Measurements from ENCODE around the gene CLIC3.
"Not testable (repeated sequence)": the region's sequence is repeated elsewhere in the genome, so short reads cannot be mapped to it uniquely, and the experiment has no call there.

CLIC3 gene

DNA sequence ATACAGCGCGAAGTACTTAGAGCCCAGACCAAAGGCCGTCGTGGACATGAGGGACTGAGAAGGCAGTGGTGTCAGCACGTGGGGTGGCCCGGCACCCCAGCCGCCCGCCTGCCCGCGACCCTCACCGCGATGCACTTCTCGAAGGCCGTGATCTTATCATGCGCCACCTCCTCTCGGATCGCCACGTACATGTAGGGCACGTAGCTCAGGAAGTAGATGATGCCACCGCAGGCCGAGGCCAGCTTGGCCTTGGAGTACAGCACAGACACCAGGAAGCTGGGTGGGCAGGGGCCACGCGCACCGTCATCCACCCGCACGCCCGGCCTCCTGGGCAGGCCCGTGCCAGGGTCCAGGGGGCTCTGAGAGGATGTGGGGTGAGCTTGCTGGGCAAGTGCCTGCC, 20.7 kb upstream of the CLIC3 start:
- DNase-seq (ENCODE audit: low read depth, low spot score) = no peak

DNA sequence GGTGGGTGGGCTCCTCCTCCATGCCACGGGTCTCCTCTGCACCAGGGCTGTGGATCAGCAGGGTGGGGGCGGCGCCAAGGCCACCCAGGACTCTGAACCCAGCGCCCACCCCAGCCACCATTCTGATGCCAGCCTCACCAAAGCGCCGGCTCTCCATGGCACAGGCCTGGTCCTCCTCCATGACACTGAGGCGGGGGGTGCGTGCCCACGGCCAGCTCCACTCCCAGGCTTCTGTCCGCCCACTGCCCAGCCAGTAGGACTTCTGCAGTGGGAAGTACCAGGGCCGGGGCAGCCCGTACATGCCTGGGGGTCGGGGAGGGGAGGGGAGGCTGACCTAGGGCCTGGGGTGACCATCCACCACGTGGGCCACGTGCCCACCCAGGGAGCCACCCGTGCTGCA, 20.1 kb upstream of the CLIC3 start:
- no peak for DNase-seq (ENCODE audit: low read depth, low spot score)

DNA sequence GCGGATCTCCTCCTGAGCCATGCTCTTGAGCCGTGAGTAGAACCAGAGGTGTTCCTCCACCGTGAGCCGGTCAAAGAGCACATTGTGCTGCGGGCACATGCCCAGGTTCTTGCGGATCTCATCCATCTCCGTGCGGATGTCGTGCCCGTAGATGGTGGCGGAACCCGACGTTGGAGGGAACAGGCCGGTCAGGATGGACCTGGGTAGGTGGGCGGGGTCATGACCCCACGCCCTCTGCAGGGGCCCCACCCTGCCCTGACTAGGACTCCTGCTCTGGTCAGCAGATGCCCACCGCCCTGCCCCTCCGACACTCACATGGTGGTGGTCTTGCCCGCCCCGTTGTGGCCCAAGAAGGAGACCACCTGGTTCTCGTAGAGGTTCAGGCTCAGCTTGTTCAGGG, 19.6 kb upstream of the CLIC3 start:
- DNase-seq (ENCODE audit: low read depth, low spot score) = no peak

DNA sequence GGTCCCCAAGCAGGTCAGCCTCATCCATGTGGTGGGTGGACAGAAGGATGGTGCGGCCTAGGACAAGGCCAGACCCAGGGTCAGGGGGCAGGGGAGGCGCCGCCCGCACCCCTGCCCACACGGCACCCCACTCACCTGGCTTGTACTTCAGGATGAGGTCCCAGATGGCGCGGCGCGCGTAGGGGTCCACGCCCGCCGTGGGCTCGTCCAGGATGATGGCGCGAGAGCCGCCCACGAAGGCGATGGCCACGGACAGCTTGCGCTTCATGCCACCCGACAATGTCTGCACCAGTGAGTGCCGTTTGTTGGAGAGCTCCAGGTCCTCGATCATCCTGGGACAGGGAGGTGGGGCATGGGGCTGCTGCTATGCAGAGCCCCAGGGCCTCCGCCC, 19.2 kb upstream of the CLIC3 start:
- no peak for DNase-seq (ENCODE audit: low read depth, low spot score)

DNA sequence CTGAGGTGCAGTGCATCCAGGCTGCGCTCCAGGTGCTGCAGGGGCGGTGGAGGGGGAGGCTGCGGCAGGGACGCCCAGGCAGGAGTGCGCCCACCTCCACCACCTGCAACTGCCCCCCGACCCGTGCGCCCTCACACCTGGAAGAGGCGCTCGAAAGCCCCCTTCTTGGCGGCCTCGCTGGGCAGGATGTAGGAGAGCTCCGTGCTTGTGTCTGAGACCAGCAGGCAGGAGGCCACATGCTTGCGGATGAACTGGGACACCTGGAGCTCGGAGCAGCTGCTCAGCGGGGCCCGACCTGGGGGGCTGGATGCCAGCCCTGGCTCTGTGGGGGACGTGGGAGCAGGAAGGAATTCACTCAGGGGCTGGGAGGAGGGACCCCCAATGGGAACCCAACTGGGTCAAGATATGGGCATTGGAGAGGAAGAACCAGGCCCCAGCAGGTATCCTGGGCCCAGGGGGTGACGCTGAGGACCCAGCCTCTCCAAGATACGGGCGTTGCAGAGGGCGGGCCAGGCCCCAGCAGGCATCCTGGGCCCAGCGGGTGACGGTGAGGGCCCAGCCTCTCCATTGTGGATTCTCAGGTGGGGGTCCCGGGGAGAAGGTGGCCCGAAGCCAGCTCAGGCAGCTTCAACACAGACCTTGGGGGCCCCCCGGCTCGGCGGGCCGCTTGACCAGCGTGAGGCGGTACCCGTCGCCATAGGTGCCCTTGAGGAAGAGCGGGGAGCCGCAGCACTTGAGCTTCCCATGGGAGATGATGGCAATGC, 18.6 kb upstream of the CLIC3 start:
- DNase-seq (ENCODE audit: low read depth, low spot score) = no peak

DNA sequence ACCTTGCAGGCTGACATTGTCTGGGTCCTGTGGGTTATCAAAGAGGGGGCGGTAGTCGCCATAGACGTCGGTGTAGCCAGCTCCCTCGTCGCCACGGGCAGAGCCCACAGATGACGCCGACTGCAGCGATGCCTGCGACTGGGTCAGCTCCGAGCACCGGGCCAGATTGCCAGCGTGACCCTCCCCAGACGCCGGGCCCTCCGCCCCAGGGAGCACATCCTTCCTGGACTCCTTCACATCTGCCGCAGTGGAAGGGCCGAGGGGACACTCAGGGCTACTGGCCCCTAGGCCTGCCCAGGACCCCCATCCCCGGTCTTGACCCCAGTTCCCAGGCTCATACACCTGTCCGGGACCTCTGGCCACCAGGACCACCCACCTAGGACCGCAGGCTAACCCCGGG, 17.8 kb upstream of the CLIC3 start:
- no peak for DNase-seq (ENCODE audit: low read depth, low spot score)

DNA sequence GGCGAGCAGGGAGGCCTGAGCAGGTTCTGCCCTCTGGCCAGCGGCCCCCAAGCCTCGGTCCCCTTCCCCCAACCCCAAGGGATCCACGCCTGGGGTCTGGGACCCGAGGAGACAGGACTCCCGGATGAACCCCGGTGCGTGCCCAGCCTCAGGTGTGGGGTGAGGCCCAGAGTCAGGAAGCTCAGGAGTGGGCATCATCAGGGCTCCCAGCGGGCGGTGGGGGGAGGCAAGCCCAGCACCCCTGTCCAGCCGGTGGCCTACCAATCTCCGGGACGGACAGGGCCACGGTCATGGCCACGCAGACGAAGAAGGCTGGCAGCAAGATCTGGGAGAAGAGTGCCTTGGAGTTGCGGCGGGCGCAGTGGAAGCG, 17.2 kb upstream of the CLIC3 start:
- DNase-seq (ENCODE audit: low read depth, low spot score) = no peak

DNA sequence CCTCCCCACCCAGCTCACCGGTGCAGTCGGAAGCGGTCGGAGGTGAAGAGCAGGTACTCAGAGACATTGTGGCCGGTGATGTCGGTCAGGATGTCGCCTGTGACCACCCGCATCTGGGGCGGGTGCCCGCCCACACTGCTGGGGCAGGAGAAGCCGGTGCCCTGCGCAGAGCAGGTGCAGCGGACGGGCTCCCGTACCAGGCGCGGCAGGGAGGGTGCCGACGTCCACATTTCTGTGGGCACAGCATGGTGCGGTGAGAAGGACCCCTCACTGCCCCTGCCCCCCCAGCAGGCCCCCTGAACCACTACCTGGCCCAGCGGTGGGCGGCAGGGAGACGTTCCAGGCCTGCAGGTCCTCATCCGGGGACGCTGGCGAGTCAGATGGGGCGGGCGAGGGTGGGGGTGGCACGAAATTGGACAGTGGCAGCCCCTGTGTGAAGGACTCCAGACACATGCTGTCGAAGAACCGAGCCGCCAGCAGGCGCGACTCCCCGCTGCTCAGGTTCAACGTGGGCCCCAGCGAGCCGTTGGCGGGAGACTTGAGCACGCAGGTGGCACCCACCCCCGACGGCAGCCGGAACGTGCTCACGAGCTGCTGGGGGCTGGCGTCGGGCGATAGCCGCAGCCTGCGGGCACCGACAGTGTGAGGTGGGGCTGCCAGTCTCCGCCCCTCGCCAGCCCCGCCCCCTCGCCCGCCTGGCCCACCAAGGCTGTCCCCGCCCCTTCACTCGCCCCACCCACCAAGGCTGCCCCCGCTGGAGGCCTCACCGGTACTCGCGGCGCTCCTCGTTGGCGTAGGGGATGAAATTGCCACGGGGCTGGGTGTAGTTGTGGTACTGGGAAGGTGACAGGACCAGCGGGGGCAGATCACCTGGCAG, 16.6 kb upstream of the CLIC3 start:
- DNase-seq (ENCODE audit: low read depth, low spot score) = no peak

DNA sequence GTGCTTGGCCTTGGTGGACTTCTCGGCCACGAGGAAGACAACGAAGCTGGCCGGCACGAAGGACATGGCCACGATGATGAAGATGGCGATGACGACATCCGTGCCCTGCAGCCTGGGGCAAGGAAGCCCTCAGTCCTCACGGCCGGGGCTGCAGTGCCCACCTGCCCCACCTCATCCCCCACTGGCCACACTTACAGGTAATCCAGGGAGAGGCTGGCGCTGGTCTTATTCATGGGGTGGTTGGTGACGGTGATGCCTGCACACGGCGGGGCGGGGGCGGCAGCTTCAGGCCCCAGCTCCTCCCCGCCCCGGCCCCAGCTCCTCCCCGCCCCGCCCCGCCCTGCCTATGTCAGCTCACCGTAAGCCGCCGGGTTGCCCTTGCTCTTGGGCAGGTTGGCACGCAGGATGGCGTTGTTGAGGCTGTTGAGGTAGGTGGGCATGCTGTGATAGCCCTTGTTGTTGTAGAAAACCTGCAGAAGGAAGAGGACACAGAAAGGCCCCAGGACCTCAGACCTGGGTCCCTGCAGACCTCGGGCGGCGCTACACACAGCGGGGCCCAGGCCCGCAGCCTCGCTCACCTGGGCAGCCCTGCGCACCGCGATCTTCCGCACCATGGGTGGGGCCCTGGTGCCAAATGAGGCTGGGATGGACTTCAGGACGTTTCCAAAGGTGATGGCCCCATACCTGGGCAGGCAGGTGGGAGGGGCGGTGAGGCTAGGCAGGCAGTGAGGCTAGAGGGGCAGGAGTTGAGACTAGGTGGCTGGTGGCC, 15.7 kb upstream of the CLIC3 start:
- no peak for DNase-seq (ENCODE audit: low read depth, low spot score)

DNA sequence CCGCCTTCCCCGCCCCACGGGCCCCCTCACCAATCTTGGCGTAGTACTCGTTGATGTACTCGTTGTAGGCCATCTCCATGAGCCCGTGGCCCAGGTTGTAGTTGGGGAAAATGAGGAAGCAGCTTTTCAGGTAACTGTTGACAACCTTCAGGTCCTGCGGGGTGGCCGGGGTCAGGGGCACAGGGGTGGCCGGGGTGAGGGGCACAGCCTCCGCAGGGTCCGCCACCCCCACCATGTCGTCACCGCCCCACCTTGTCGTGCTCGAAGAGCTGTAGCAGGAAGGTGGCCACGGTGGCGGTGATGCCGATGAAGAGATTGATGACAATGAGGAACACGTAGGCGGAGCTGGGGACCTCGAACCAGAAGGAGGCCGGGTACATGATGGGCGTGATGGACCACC, 14.8 kb upstream of the CLIC3 start:
- DNase-seq (ENCODE audit: low read depth, low spot score) = no peak

DNA sequence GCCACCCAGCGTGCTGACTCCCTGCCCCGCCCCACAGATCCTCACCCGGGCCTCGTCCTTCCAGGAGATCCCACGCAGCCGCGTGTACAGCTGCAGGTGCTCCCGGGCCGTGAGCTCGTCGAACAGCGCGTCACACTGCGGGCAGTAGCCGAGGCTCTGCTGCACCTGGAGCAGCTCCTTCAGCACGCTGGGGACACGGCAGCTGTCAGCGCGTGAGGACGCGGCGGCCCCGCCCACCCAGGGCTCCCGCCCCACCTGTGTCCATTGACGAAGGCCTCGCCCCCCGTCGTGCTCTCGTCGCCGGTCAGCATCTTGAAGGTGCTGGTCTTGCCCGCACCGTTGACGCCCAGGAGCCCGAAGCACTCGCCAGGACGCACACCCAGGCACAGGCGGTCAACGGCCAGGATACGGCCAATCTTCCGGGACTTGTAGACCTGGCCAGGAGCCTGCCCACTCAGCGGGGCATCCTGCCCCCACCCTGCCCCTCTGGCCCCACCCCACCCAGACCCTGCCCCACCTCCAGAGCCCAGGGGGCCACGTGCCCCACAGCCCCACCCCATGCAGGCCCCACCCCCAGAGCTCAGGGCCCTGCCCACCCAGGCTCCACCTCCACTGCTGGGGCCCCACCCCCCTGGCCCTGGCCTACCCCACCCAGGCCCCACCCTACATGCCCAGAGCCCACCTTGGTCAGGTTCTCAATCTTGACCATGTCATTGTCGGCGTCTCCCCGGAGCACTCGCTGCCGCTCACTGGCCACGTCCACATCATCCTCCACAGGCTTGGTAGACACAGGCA, 13.8 kb upstream of the CLIC3 start:
- no peak for DNase-seq (ENCODE audit: low read depth, low spot score)

DNA sequence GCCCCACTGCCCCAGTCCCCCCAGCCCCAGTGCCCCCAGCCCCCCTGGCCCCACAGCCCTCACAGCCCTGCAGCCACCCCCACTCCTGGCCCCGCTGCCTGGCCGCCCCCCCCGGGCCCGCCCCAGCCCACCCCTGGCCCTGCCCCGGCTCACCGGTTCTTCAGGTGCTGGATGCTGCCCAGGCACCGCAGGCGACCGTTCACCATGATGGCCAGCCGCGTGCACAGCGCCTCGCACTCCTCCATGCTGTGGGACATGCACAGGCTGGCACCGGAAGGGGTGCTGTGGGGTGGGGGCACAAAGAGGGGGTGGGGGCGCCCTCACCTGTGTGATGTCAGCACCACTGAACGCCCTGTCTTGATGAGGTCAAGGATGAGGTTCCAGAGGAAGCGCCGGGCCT, 12.8 kb upstream of the CLIC3 start:
- DNase-seq (ENCODE audit: low read depth, low spot score) = no peak

DNA sequence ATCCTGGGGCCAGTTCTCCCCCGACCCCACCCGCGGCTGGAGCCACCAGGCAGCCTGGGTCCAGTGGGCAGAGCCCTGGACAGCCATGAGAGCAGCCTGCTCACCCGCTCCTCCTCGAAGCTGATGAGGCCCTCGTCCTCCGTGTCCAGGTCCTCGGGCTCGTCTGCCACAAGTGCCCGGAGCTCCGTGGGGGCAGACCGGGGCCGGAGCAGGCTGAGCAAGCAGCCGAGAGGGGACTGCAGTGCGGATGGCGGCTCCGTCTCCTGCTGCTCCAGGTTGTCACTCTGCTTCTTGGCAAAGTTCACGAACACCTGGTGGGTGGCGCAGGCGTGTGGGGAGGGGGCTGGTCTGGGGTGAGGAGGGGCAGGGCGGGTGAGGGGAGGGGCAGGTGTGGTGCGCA, 11.9 kb upstream of the CLIC3 start:
- no peak for DNase-seq (ENCODE audit: low read depth, low spot score)

DNA sequence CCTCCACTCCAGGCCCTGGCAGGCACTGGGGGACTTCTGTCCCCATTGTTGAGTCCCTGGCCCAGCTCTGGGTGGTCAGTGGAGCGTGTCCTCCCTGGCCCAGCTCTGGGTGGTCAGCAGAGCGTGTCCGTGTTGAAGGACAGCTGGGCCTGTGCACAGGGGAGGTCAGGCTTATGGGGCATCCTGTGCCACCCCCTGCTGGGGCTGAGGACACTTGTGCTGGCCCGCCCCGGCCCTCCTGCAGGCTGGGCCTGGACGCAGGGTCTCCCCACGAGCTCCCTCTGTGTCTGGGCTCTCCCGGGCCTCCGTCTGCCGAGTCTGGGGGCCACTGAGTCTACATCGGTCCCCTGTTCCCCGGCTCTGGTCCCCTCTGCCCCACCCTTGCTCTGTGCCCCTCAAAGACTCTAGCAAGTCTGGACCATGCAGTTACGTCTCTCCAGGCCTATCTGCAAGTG, 11.5 kb upstream of the CLIC3 start:
- no peak for DNase-seq (ENCODE audit: low read depth, low spot score)

DNA sequence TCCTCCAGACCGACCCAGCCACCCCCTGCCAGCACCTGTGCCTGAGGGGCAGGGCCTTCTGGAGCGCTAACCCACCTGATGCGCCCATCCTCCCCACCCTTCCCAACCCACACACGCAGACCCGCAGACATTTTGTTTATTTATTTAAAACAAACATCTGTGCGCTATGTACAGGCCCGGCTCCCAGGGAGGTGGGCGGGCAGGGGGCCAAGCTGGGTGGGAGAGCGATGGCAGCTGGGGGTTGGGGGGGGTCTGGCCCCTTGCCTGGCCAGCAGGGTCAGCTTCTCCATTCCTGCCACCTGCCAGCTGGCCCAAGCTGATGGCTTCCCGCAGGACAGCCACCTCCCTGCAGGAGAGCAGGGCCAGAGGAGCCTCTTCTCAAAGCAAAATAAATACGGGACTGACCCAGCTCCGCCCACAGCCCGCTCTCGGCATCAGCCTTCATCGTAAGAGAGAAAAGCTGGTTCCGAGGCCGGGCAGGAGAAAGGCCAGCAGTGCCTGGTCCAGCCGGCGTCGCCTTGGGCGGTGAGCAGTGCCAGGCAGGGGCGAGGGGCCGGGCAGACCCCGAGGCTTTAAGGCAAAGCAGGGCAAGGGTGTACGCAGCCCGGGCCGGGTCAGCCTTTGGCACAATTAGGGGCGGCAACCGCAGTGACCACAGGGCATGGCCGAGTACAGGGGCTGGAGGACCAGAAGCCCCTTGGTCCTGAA, 10.9 kb upstream of the CLIC3 start:
- DNase-seq (ENCODE audit: low read depth, low spot score) = no peak

DNA sequence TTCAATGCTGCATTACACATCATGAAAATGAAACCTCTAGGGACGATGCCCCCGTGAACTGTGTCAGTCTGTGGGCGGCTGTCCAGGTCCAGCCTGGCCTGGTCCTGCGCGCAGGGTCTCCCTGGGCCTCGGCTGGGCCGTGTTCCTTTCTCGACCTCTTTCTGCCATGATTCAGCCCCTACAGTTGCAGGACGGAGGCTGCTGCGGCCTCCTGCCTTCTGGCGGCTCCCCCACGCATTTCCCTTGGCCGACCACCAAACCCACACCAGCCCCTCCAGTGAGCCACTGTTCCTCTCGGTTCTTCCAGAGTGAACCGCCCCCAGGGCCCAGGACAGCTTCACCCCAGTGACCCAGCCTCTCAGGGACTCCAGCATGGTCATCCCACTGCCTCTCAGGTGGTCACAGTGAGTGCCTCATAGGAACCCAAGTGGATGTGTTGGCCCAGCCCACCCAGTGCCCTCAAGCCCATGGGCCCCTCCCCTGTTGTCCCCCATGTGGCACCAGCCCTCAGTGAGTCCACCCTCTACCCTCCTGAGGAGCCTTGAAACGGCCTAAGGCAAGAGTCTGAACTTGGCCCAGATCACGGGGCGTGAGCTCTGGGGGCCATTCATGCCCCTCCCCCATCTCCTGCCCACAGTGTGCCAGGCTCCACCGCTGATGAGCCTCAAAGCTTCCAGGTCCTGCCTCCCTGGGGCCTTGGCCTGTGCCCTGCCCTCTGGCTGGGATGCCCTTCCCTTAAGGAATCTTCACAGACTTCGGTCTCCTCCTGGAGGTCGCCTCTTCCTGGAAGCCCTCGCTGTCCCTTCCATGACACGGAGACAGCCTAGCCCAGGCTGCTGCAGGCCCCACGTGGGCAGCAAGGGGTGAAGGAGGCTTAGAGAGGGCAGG, 10.0 kb upstream of the CLIC3 start:
- no peak for DNase-seq (ENCODE audit: low read depth, low spot score)

DNA sequence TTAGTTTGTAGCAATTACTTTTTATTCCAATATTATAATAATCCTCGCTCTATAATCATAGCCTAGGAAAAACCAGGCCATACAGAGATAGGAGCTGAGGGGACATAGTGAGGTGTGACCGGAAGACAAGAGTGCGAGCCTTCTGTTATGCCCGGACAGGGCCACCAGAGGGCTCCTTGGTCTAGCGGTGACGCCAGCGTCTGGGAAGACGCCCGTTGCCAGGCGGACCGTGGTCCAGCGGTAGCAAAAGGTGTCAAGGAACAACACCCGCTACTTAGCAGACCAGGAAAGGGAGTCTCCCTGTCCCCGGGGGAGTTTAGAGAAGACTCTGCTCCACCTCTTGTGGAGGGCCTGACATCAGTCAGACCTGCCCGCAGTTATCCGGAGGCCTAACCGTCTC, 7.9 kb upstream of the CLIC3 start:
- not testable (repeated sequence) for DNase-seq (ENCODE audit: low read depth, low spot score)

DNA sequence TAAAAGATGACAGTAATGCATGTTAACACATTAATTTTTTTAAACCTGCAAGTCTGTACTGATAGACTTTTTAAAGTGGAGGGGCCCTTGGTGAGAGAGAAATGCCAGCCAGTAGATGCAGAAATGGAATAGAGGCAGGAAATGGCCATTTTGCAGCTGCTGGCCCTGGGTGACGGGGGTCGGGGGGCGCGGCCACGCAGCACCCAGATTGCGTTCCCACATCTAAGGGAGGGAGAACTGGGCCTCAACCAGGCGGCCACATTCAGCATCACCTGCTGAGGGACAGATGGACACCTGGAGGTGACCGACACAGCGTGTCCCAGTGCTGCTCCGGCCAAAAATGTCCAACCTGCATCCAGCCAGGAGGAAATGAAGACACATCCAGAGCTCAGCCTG, 6.3 kb upstream of the CLIC3 start:
- no peak for DNase-seq (ENCODE audit: low read depth, low spot score)

DNA sequence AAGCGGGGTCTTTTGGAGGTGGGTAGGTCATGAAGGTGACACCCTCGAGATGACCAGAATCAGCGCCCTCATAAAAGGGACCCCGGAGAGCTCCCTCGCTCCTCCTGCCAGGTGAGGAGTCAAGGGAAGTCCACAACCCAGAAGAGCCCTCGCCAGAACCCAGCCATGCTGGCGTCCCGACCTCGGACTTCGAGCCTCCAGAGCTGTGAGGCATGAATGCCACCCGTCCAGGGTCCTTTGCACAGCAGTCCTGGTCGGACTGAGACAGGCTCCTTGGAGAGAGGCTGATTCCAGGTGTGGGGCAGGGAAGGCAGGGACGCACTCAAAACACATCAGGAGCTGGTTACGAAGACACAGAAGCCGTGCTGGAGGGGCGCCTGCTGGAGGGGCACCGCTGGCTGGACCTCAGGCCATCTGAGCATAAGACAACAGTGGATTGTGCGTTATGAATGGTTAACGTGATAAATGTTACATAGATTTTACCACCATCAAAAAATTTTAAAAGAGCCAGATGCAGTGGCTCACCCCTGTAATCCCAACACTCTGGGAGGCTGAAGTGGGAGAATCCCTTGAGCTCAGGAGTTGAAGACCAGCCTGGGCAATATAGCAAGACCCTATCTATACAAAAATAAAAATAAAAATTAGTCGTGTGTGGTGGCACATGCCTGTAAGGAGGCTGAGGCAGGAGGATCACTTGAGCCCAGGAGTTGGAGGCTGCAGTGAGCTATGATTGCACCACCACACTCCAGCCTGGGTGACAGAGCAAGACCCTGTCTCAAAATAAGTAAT, 5.7 kb upstream of the CLIC3 start:
- DNase-seq (ENCODE audit: low read depth, low spot score) = no peak
